ENCODE results near the gene RNF128. TPM values are rescaled to one million over a fixed set of nuclear protein-coding genes. Genes with fewer than 3 reads are reported as not detected.
A peak's percentile ranks its signal among the peaks of the same experiment; 100 is the strongest.
"Not testable (repeated sequence)": the region's sequence is repeated elsewhere in the genome, so short reads cannot be mapped to it uniquely, and the experiment has no call there.

RNF128 gene
- polyA plus RNA-seq, 4 donors = 0.64 to 14.7 (median 12.1) TPM

- no peak for DNase-seq (ENCODE audit: low read depth in 4 of 4, low spot score in 3 of 4)
Observed at GRCh38 chrX:106742193-106742592, 15.7 kb downstream of the RNF128 start.

GRCh38 chrX:106742805-106743204, 16.3 kb downstream of the RNF128 start:
- no peak for DNase-seq (ENCODE audit: low read depth in 4 of 4, low spot score in 3 of 4)

- DNase-seq (ENCODE audit: low read depth in 4 of 4, low spot score in 3 of 4) = no peak
Observed at GRCh38 chrX:106748377-106748776, 21.9 kb downstream of the RNF128 start.

- DNase-seq (ENCODE audit: low read depth in 4 of 4, low spot score in 3 of 4) = no peak
Observed at GRCh38 chrX:106751407-106751806, 24.9 kb downstream of the RNF128 start.

- no peak for DNase-seq (ENCODE audit: low read depth in 4 of 4, low spot score in 3 of 4)
Observed at GRCh38 chrX:106752101-106752678, 25.7 kb downstream of the RNF128 start.

GRCh38 chrX:106769288-106769687, 42.8 kb downstream of the RNF128 start:
- not testable (repeated sequence) for DNase-seq (ENCODE audit: low read depth in 4 of 4, low spot score in 3 of 4)

GRCh38 chrX:106774981-106775380, 48.5 kb downstream of the RNF128 start:
- no peak for DNase-seq (ENCODE audit: low read depth in 4 of 4, low spot score in 3 of 4)

- DNase-seq (ENCODE audit: low read depth in 4 of 4, low spot score in 3 of 4) = no peak
Observed at GRCh38 chrX:106780264-106780663, 53.8 kb downstream of the RNF128 start.

GRCh38 chrX:106780664-106781377, 54.3 kb downstream of the RNF128 start:
- no peak for DNase-seq (ENCODE audit: low read depth in 4 of 4, low spot score in 3 of 4)

- no peak for DNase-seq (ENCODE audit: low read depth in 4 of 4, low spot score in 3 of 4)
Observed at GRCh38 chrX:106783716-106784115, 57.2 kb downstream of the RNF128 start.

GRCh38 chrX:106791495-106791894, 65.0 kb downstream of the RNF128 start:
- no peak for DNase-seq (ENCODE audit: low read depth in 4 of 4, low spot score in 3 of 4)

GRCh38 chrX:106802063-106802387, 75.5 kb downstream of the RNF128 start:
- peak in 1 of 4 donors; percentile 14 for DNase-seq (ENCODE audit: low read depth in 4 of 4, low spot score in 3 of 4)

GRCh38 chrX:106802388-106803275, 76.1 kb downstream of the RNF128 start, which contains the start of gene TBC1D8B:
TBC1D8B (plus strand) TSS chrX:106802673; CDS start chrX:106802854, 181 bp downstream.
- peak; percentile 73 to 81 (median 76) for DNase-seq (ENCODE audit: low read depth in 4 of 4, low spot score in 3 of 4)

GRCh38 chrX:106811131-106811910, 84.8 kb downstream of the RNF128 start:
- no peak for DNase-seq (ENCODE audit: low read depth in 4 of 4, low spot score in 3 of 4)

- not testable (repeated sequence) for DNase-seq (ENCODE audit: low read depth in 4 of 4, low spot score in 3 of 4)
Observed at GRCh38 chrX:106812930-106813329, 86.4 kb downstream of the RNF128 start.

GRCh38 chrX:106814093-106814492, 87.6 kb downstream of the RNF128 start:
- not testable (repeated sequence) for DNase-seq (ENCODE audit: low read depth in 4 of 4, low spot score in 3 of 4)

Other genes with a start within 250 kb of the RNF128 start
- gene RADX, start 114.7 kb upstream of the RNF128 start, polyA plus RNA-seq (ENCODE audit: insufficient read length in 4 of 4) = 1 to 10 TPM; 1.1 to 6.5 (median 5.6) TPM
- gene TBC1D8B, start 76.0 kb downstream of the RNF128 start, polyA plus RNA-seq (ENCODE audit: insufficient read length in 4 of 4) = 10 to 100 TPM in 1 of 4 donors, 1 to 10 TPM in 3; 5.3 to 11.7 (median 6.8) TPM
- 1 to 10 TPM in 3 of 4 donors, not detected in 1; 2.5 to 2.9 (median 2.6) TPM for gene RIPPLY1, start 176.6 kb downstream of the RNF128 start, polyA plus RNA-seq (ENCODE audit: insufficient read length in 4 of 4)
- gene CLDN2, start 193.7 kb downstream of the RNF128 start, polyA plus RNA-seq (ENCODE audit: insufficient read length in 4 of 4) = 10 to 100 TPM in 3 of 4 donors, 1 to 10 TPM in 1; 1.3 to 71.6 (median 46.6) TPM

Measured in left renal pelvis (tissue), 4 donors.